Endothelial cell of umbilical vein (primary cell): ENCODE results near the gene CYFIP2. TPM values are rescaled to one million over a fixed set of nuclear protein-coding genes. Genes with fewer than 3 reads are reported as not detected.

Source experiments
- BruUV-seq: library from RNA; stranded (reverse); fragments of 400-500 nt; replicated peaks from 2 replicates; lab custom pipeline; 2021; lab: Mats Ljungman, UMichigan
- CTCF ChIA-PET: fragments of 300-600, 350-600 bp; sonication (Branson Sonifier 250); formaldehyde crosslinking; loops from one replicate; lab custom pipeline; 2021; ENCODE audit warnings: antibody characterized with exemption, inconsistent platforms; lab: Charles Lee
- POLR2A ChIA-PET: fragments of 300-600, 350-600 bp; sonication (Branson Sonifier 250); formaldehyde crosslinking; loops from one replicate; lab custom pipeline; 2021; ENCODE audit warnings: antibody characterized with exemption, inconsistent platforms; lab: Charles Lee
- DNase-seq: peaks from one replicate; pipeline ENCODE4 v3.0.0-alpha.2; 2011; ENCODE audit warnings: low read depth, low spot score
- FAIRE-seq: peaks from 2 replicates; lab custom pipeline; 2011; peaks lifted over from hg19 to GRCh38; lab: Jason Lieb, UNC
- H2AFZ ChIP-seq: 2 replicates; pipeline ENCODE4 v1.6.0; 2012; ENCODE audit warnings: low read depth, low read length, control low read depth, inconsistent platforms
- H3K27ac ChIP-seq: 2 replicates; pipeline ENCODE4 v1.5.1; 2011; ENCODE audit warnings: low read depth, mild to moderate bottlenecking, control low read depth, low read length, moderate library complexity; ENCODE audit not compliant: insufficient read depth
- H3K27me3 ChIP-seq, 2 experiments: 2 replicates each; pipeline versions ENCODE4 v1.6.0 to v1.6.1; 2011; ENCODE audit warnings: low read length in 2 of 2, mixed read lengths in 1 of 2; ENCODE audit not compliant: control insufficient read depth in 2 of 2, insufficient read depth in 2 of 2
- H3K36me3 ChIP-seq, 2 experiments: 2 replicates in 1 of 2; 3 replicates in 1 of 2; pipeline ENCODE4 v1.5.1; 2011; ENCODE audit warnings: low read length in 2 of 2, mild to moderate bottlenecking in 1 of 2, moderate library complexity in 1 of 2; ENCODE audit not compliant: control insufficient read depth in 2 of 2, insufficient read depth in 2 of 2; ENCODE audit errors: extremely low read depth in 1 of 2
- H3K4me1 ChIP-seq: 3 replicates; pipeline ENCODE4 v1.5.1; 2011; ENCODE audit warnings: mild to moderate bottlenecking, low read length; ENCODE audit not compliant: control insufficient read depth, insufficient read depth; ENCODE audit errors: extremely low read depth
- H3K4me2 ChIP-seq: 2 replicates; pipeline ENCODE4 v1.6.1; 2011; ENCODE audit warnings: low read length, control low read depth, mixed read lengths; ENCODE audit not compliant: insufficient read depth
- H3K4me3 ChIP-seq, 3 experiments: fragments of 200-600 bp in 1 of 3; sonication (generic), shearing (Covaris generic) in 1 of 3; replicated peaks in 1 of 3; 2 replicates each; pipeline ENCODE4 v1.5.1; 2011 to 2016; ENCODE audit warnings: control low read depth in 3 of 3, low read length in 3 of 3, mild to moderate bottlenecking in 2 of 3, inconsistent platforms in 1 of 3, low read depth in 1 of 3, moderate library complexity in 1 of 3; ENCODE audit not compliant: insufficient read depth in 1 of 3
- H3K79me2 ChIP-seq: 2 replicates; pipeline ENCODE4 v1.6.0; 2012; ENCODE audit warnings: low read length, inconsistent platforms; ENCODE audit not compliant: control insufficient read depth, insufficient read depth
- H3K9ac ChIP-seq: replicated peaks from 2 replicates; pipeline ENCODE3; 2011; ENCODE audit warnings: low read length, control low read depth; ENCODE audit not compliant: insufficient read depth; ENCODE audit errors: extremely low read depth
- H3K9me1 ChIP-seq: replicated peaks from 3 replicates; pipeline ENCODE4 v1.6.0; 2011; ENCODE audit warnings: mild to moderate bottlenecking, low read length; ENCODE audit not compliant: control insufficient read depth, insufficient read depth; ENCODE audit errors: extremely low read depth
- H3K9me3 ChIP-seq: replicated peaks from 2 replicates; pipeline ENCODE4 v1.5.1; 2012; ENCODE audit warnings: low read length, inconsistent platforms; ENCODE audit not compliant: control insufficient read depth, insufficient read depth
- H4K20me1 ChIP-seq: replicated peaks from 2 replicates; pipeline ENCODE3; 2011; ENCODE audit warnings: mild to moderate bottlenecking, low read length; ENCODE audit not compliant: control insufficient read depth, insufficient read depth; ENCODE audit errors: extremely low read depth
- CTCF ChIP-seq, 2 donors: IDR thresholded peaks; 1 replicate in 1 of 2; 2 replicates in 1 of 2; pipeline ENCODE4 v1.5.1; 2011; ENCODE audit warnings: low read length in 2 of 2, mild to moderate bottlenecking in 2 of 2, moderate library complexity in 2 of 2, control low read depth in 1 of 2, inconsistent platforms in 1 of 2, low read depth in 1 of 2; ENCODE audit not compliant: insufficient read depth in 1 of 2; ENCODE audit errors: extremely low read depth in 1 of 2
- EZH2 ChIP-seq: IDR thresholded peaks from 2 replicates; pipeline ENCODE4 v1.6.1; 2012; ENCODE audit warnings: borderline replicate concordance, low read depth, mild to moderate bottlenecking, moderate library complexity, low read length, inconsistent platforms; ENCODE audit not compliant: severe bottlenecking
- FOS ChIP-seq: IDR thresholded peaks from 2 replicates; pipeline ENCODE4 v1.6.1; 2011; ENCODE audit warnings: mild to moderate bottlenecking, low read length, moderate library complexity, borderline replicate concordance; ENCODE audit not compliant: insufficient read depth
- GATA2 ChIP-seq: IDR thresholded peaks from 2 replicates; pipeline ENCODE4 v1.7.0; 2011; ENCODE audit warnings: low read depth, mild to moderate bottlenecking, moderate library complexity, mixed read lengths, low read length; ENCODE audit not compliant: insufficient read length, insufficient read depth
- JUN ChIP-seq: IDR thresholded peaks from 2 replicates; pipeline ENCODE4 v1.6.1; 2011; ENCODE audit warnings: borderline replicate concordance, low read depth; ENCODE audit not compliant: insufficient read length, insufficient read depth
- MAX ChIP-seq: IDR thresholded peaks from 2 replicates; pipeline ENCODE4 v1.6.1; 2011; ENCODE audit not compliant: insufficient read depth, insufficient read length
- MYC ChIP-seq: IDR thresholded peaks from one replicate; pipeline ENCODE4 v1.6.1; 2011; ENCODE audit warnings: mild to moderate bottlenecking, low read depth, low read length
- POLR2A ChIP-seq: IDR thresholded peaks from 2 replicates; pipeline ENCODE4 v1.6.1; 2012; ENCODE audit warnings: low read depth, mild to moderate bottlenecking, control low read depth, low read length
- POLR2AphosphoS5 ChIP-seq: IDR thresholded peaks from 2 replicates; pipeline ENCODE4 v1.6.1; 2012; ENCODE audit warnings: low read depth, mild to moderate bottlenecking, control low read depth, low read length, moderate library complexity; ENCODE audit not compliant: insufficient read depth
- dilution Hi-C: fragments of 300-500 bp; cut with MboI; formaldehyde crosslinking; loops from one replicate; pipeline ENCODE4 v1.15.0; 2019; ENCODE audit warnings: low sequenced_read_pairs; ENCODE audit not compliant: extremely low pct_ligation_motif_present
- intact Hi-C: fragments of 100-400 bp; cut with micrococcal nuclease; formaldehyde crosslinking; loops from one replicate; pipeline ENCODE4 v1.10.0; 2022
- polyA plus RNA-seq, 4 experiments: library from polyadenylated mRNA; depleted of rRNA in 3 of 4; stranded (reverse) in 3 of 4; unstranded in 1 of 4; fragments of >200 nt; gene quantifications; 2 replicates each; pipeline versions ENCODE4 v1.2.1 to v1.2.3, GENCODE V29; 2011 to 2012; ENCODE audit warnings: missing spikeins in 1 of 4
- total RNA-seq: library from RNA; stranded (reverse); gene quantifications from 2 replicates; pipeline ENCODE4 v1.2.3, GENCODE V29; 2021

CYFIP2 gene
- total and polyA plus RNA-seq, 2 donors (not counting 3 experiments of a cell fraction or from before 2014, with no cell fraction given) = 9.2 to 22.4 TPM

- BruUV-seq = no TSS peak
- Histone ChIP-seq H3K36me3 (no peaks in the 10 kb centered on the region), H3K79me2 (no peaks in the 10 kb centered on the region), H3K4me2 (no peak overlapping the region), H3K4me1 (no peaks in the 10 kb centered on the region), H3K27ac (no peak overlapping the region), H3K9me1 (no peaks in the 10 kb centered on the region), H3K9me3 (no peaks in the 10 kb centered on the region), H3K4me3 (no peak overlapping the region), H4K20me1 (no peaks in the 10 kb centered on the region), H3K9ac (no peak overlapping the region), H2AFZ (no peak overlapping the region), H3K27me3 (no peaks in the 10 kb centered on the region)
- TF ChIP-seq MYC (no peak), GATA2 (no peak), POLR2AphosphoS5 (no peak), JUN (no peak), CTCF (IDR thresholded peaks at IDR 0.05; ENCODE audit: extremely low read depth in 1 of 2, insufficient read depth in 1 of 2, low read depth in 1 of 2, low read length in 2 of 2) (no peak), POLR2A (no peak), FOS (no peak), EZH2 (no peak), MAX (no peak)
- CTCF ChIA-PET = interaction anchor here (1.2 to 2.9 kb wide), 5 partner anchors 11 to 372 kb away, joined by 3 to 11 read pairs (median 5); partner anchors contain the start of gene LSM11
- DNase-seq = no peak
- intact Hi-C loops = no loop called here
- FAIRE-seq = no peak
- dilution Hi-C loops = no loop called here
- POLR2A ChIA-PET = no interaction called here
Measured at GRCh38 chr5:157371655-157372471, 105.9 kb downstream of the CYFIP2 start.
